Activated CD8-positive, alpha-beta memory T cell treated with anti-CD3 and anti-CD28 coated beads, Interleukin-2, amount 10 ng/mL, durations not matched to agents 7 days and 5 days (primary cell): ENCODE measurements around the gene KIAA1671. TPM values are rescaled to one million over a fixed set of nuclear protein-coding genes. Genes with fewer than 3 reads are reported as not detected.

Experiments
- ATAC-seq: fragments of 150-1000 bp; cut with Tn5 transposase; one replicate; pipeline ENCODE4 v1.10.0; 2021; ENCODE audit warnings: moderate library complexity
- CTCF ChIA-PET: fragments of 350-600 bp; sonication (Branson Sonifier 250); formaldehyde crosslinking; loops from one replicate; lab custom pipeline; 2021; ENCODE audit warnings: antibody characterized with exemption; lab: Charles Lee
- DNase-seq: peaks from one replicate; pipeline ENCODE4 v3.0.0-alpha.2; 2020
- H3K27ac Mint-ChIP-seq: one replicate; pipeline ENCODE4 v1.8.0; 2021; ENCODE audit warnings: mild to moderate bottlenecking, mixed read lengths
- H3K27me3 Mint-ChIP-seq: one replicate; pipeline ENCODE4 v1.8.0; 2021; ENCODE audit warnings: mixed read lengths
- H3K36me3 Mint-ChIP-seq: one replicate; pipeline ENCODE4 v1.8.0; 2021; ENCODE audit warnings: mild to moderate bottlenecking, mixed read lengths
- H3K4me1 Mint-ChIP-seq: one replicate; pipeline ENCODE4 v1.8.0; 2021; ENCODE audit warnings: mixed read lengths
- H3K4me3 Mint-ChIP-seq: one replicate; pipeline ENCODE4 v1.8.0; 2021; ENCODE audit warnings: mild to moderate bottlenecking, moderate library complexity, mixed read lengths
- H3K9me3 Mint-ChIP-seq: one replicate; pipeline ENCODE4 v1.8.0; 2022; ENCODE audit warnings: low read depth, mixed read lengths
- total RNA-seq, 2 experiments: library from RNA; stranded (reverse); gene quantifications; one replicate each; pipeline ENCODE4 v1.2.3, GENCODE V29; 2021

KIAA1671 gene
- total RNA-seq, 2 experiments from 2014 or later = 11.4 to 20.1 TPM

GRCh38 chr22:24977370-24978221 lies 25.1 kb downstream of the KIAA1671 start:
- no peak overlapping the region for H3K27ac Mint-ChIP-seq
- ATAC-seq (no peak), DNase-seq (no peak)
- H3K36me3 Mint-ChIP-seq = no peaks in the 10 kb centered on the region
- H3K4me3 Mint-ChIP-seq = no peak overlapping the region
- CTCF ChIA-PET = no interaction called here
- H3K27me3 Mint-ChIP-seq = peaks cover 25% of the 10 kb centered on the region
- no peaks in the 10 kb centered on the region for H3K9me3 Mint-ChIP-seq
- H3K4me1 Mint-ChIP-seq = peaks cover 2% of the 10 kb centered on the region

- H3K27me3 Mint-ChIP-seq = peaks cover 26% of the 10 kb centered on the region
- H3K4me3 Mint-ChIP-seq = no peak overlapping the region
- CTCF ChIA-PET = no interaction called here
- no peaks in the 10 kb centered on the region for H3K9me3 Mint-ChIP-seq
- H3K27ac Mint-ChIP-seq = no peak overlapping the region
- H3K36me3 Mint-ChIP-seq = no peaks in the 10 kb centered on the region
- no peak for ATAC-seq
- peaks cover 2% of the 10 kb centered on the region for H3K4me1 Mint-ChIP-seq
- no peak for DNase-seq
Observed at GRCh38 chr22:24978308-24978707, 25.8 kb downstream of the KIAA1671 start.

- CTCF ChIA-PET = interaction anchor here (0.8 to 1.0 kb wide), 2 partner anchors 21 to 46 kb away, joined by 3 to 4 read pairs; no protein-coding TSS in a partner anchor
- DNase-seq (no peak), ATAC-seq (no peak)
- no peak overlapping the region for H3K4me3 Mint-ChIP-seq
- no peak overlapping the region for H3K27ac Mint-ChIP-seq
- H3K4me1 Mint-ChIP-seq = peaks cover 9% of the 10 kb centered on the region
- H3K27me3 Mint-ChIP-seq = peaks cover 44% of the 10 kb centered on the region
- peaks cover 2% of the 10 kb centered on the region for H3K36me3 Mint-ChIP-seq
- H3K9me3 Mint-ChIP-seq = no peaks in the 10 kb centered on the region
Observed at GRCh38 chr22:24981066-24981465, 28.6 kb downstream of the KIAA1671 start.

- H3K4me1 Mint-ChIP-seq = peaks cover 13% of the 10 kb centered on the region
- DNase-seq (no peak), ATAC-seq (no peak)
- no peak overlapping the region for H3K4me3 Mint-ChIP-seq
- H3K27me3 Mint-ChIP-seq = peaks cover 44% of the 10 kb centered on the region
- H3K27ac Mint-ChIP-seq = no peak overlapping the region
- CTCF ChIA-PET = interaction anchor here (0.8 to 1.0 kb wide), 2 partner anchors 22 to 45 kb away, joined by 3 to 4 read pairs; no protein-coding TSS in a partner anchor
- H3K36me3 Mint-ChIP-seq = peaks cover 2% of the 10 kb centered on the region
- H3K9me3 Mint-ChIP-seq = no peaks in the 10 kb centered on the region
Observed at GRCh38 chr22:24981656-24982055, 29.1 kb downstream of the KIAA1671 start.

- no peak overlapping the region for H3K4me3 Mint-ChIP-seq
- H3K9me3 Mint-ChIP-seq = no peaks in the 10 kb centered on the region
- H3K27ac Mint-ChIP-seq = no peak overlapping the region
- no peak for ATAC-seq
- CTCF ChIA-PET = interaction anchor here (1.1 to 2.0 kb wide), 2 partner anchors 9 to 75 kb away, joined by 4 to 7 read pairs; no protein-coding TSS in a partner anchor
- H3K4me1 Mint-ChIP-seq = peaks cover 18% of the 10 kb centered on the region
- peaks cover 2% of the 10 kb centered on the region for H3K36me3 Mint-ChIP-seq
- no peak for DNase-seq
- peaks cover 44% of the 10 kb centered on the region for H3K27me3 Mint-ChIP-seq
Observed at GRCh38 chr22:24982301-24983056, 30.0 kb downstream of the KIAA1671 start.

GRCh38 chr22:24983151-24983550 lies 30.6 kb downstream of the KIAA1671 start:
- peaks cover 21% of the 10 kb centered on the region for H3K4me1 Mint-ChIP-seq
- no peak for ATAC-seq
- H3K27ac Mint-ChIP-seq = no peak overlapping the region

GRCh38 chr22:24984122-24984521 lies 31.6 kb downstream of the KIAA1671 start:
- H3K4me3 Mint-ChIP-seq = no peak overlapping the region
- ATAC-seq (no peak), DNase-seq (no peak)
- H3K36me3 Mint-ChIP-seq = peaks cover 2% of the 10 kb centered on the region
- no peak overlapping the region for H3K27ac Mint-ChIP-seq
- H3K27me3 Mint-ChIP-seq = peaks cover 52% of the 10 kb centered on the region
- peaks cover 31% of the 10 kb centered on the region for H3K4me1 Mint-ChIP-seq
- CTCF ChIA-PET = interaction anchor here (0.7 to 3.0 kb wide), 10 partner anchors 9 to 255 kb away, joined by 3 to 7 read pairs (median 3); no protein-coding TSS in a partner anchor
- no peaks in the 10 kb centered on the region for H3K9me3 Mint-ChIP-seq

More at GRCh38 chr22:24983151-24983550, 30.6 kb downstream of the KIAA1671 start:
- no peak for DNase-seq
- Mint-ChIP-seq H3K36me3 (peaks cover 2% of the 10 kb centered on the region), H3K9me3 (no peaks in the 10 kb centered on the region), H3K4me3 (no peak overlapping the region), H3K27me3 (peaks cover 45% of the 10 kb centered on the region)
- CTCF ChIA-PET = interaction anchor here (0.9 to 2.0 kb wide), 3 partner anchors 9 to 74 kb away, joined by 3 to 7 read pairs (median 4); no protein-coding TSS in a partner anchor

GRCh38 chr22:24985826-24986214 lies 33.3 kb downstream of the KIAA1671 start:
- peak overlapping the region; percentile 65 for H3K27ac Mint-ChIP-seq
- peaks cover 58% of the 10 kb centered on the region for H3K27me3 Mint-ChIP-seq
- no peak overlapping the region for H3K4me3 Mint-ChIP-seq
- no peaks in the 10 kb centered on the region for H3K9me3 Mint-ChIP-seq
- peaks cover 38% of the 10 kb centered on the region for H3K4me1 Mint-ChIP-seq
- CTCF ChIA-PET = interaction anchor here (1.4 to 3.0 kb wide), 2 partner anchors 41 to 62 kb away, joined by 4 to 7 read pairs; no protein-coding TSS in a partner anchor
- ATAC-seq = peak; percentile 31
- no peak for DNase-seq
- peaks cover 4% of the 10 kb centered on the region for H3K36me3 Mint-ChIP-seq

DNA sequence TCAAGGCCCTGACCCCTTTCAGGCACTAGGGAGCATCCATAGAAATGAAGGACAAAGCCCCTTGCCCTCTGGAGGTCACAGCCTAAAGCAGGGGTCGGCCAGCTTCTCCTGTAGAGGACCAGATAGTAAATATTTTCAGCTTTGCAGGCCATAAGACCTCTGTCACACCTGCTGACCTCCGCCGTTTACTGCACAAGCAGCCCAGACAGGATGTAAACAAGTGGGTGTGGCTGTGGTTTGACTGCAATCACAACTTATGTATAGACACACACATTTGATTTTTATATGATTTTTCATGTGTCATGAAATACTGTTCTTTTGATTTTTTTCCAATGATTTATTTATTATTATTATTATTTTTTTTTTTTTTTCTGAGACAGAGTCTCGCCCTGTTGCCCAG lies 34.3 kb downstream of the KIAA1671 start:
- Mint-ChIP-seq H3K4me1 (peaks cover 44% of the 10 kb centered on the region), H3K4me3 (no peak overlapping the region), H3K27ac (peak overlapping the region; percentile 43), H3K27me3 (peaks cover 55% of the 10 kb centered on the region), H3K36me3 (peaks cover 4% of the 10 kb centered on the region), H3K9me3 (no peaks in the 10 kb centered on the region)
- peak; percentile 79 for DNase-seq
- peak; percentile 75 for ATAC-seq
- CTCF ChIA-PET = interaction anchor here (1.4 to 3.0 kb wide), 2 partner anchors 40 to 61 kb away, joined by 4 to 7 read pairs; no protein-coding TSS in a partner anchor

DNA sequence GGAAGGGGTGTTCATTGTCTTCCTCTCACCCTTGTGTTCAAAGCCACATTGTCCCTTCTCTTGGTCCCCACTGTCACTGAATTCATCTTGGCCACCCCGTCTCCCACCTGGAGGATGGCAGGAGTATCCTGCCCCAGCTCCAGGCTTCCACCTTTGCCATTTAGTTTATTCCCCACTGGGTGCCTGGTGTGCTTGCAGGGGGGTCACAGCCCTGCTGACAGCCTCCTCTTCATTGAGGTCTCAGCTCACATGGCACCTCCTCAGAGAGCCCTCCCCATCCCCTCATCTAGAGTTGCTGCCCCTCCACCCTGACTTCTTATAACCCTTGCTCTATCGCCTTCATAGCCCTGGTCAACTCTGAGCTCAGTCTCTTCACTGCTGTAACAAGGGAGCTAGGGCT lies 36.6 kb downstream of the KIAA1671 start:
- Mint-ChIP-seq H3K9me3 (no peaks in the 10 kb centered on the region), H3K4me1 (peaks cover 63% of the 10 kb centered on the region), H3K36me3 (peaks cover 5% of the 10 kb centered on the region), H3K4me3 (no peak overlapping the region), H3K27ac (no peak overlapping the region), H3K27me3 (peaks cover 44% of the 10 kb centered on the region)
- CTCF ChIA-PET = interaction anchor here (0.7 to 1.5 kb wide), 6 partner anchors 25 to 68 kb away, joined by 3 to 7 read pairs (median 3); no protein-coding TSS in a partner anchor
- ATAC-seq (no peak), DNase-seq (no peak)

DNA sequence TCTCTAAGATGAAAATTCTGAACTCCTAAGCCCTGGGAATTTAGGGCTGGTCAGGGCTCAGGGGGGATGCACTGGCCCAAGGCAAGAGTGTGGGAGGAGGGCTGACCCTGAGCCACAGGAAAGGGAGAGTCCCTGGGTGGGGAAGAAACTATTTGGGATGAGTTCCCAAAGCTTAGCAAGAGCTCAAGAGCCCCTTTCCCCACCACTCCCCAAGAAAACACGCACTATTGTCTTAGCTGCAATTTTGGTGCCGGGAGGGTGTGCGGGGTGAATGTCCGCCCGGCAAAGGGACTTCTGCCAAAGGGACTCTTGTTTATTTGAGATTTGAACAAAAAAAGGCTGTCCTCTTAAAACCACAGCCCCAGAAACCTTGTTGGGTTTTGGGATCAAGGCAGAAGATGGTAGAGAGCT lies 37.0 kb downstream of the KIAA1671 start:
- DNase-seq (no peak), ATAC-seq (no peak)
- CTCF ChIA-PET = interaction anchor here (1.0 to 1.5 kb wide), 5 partner anchors 24 to 66 kb away, joined by 3 to 7 read pairs (median 3); no protein-coding TSS in a partner anchor
- Mint-ChIP-seq H3K9me3 (no peaks in the 10 kb centered on the region), H3K4me1 (peaks cover 68% of the 10 kb centered on the region), H3K4me3 (no peak overlapping the region), H3K27me3 (peaks cover 40% of the 10 kb centered on the region), H3K36me3 (peaks cover 5% of the 10 kb centered on the region), H3K27ac (no peak overlapping the region)

DNA sequence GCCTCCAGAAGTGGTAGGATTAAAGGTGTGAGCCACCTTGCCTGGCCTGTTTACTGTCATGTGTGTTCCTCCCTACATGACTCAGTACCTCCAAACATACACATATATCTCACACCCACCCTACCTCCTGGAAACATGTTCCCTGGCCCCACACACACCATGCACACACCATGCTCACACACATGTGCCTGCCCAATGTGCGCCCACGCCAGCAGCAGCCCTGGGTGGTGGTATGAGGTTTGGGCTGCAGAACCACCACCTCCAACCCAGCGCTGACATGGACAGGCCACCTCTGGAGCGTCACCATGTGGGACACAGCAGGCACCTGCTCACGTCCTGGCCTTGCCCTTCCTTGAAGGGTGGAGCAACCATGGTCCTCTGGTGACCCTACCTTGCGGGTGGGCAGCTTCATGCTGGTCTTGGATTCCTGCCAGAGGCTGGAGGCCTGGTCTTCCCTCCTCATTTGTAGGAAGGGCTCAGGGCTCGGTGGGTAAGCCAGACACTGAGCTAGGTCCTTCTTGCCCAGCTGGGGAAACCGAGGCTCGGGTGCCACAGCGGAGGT lies 37.9 kb downstream of the KIAA1671 start:
- ATAC-seq = no peak
- Mint-ChIP-seq H3K4me1 (peaks cover 70% of the 10 kb centered on the region), H3K4me3 (no peak overlapping the region), H3K27ac (no peak overlapping the region), H3K9me3 (no peaks in the 10 kb centered on the region), H3K36me3 (peaks cover 5% of the 10 kb centered on the region), H3K27me3 (peaks cover 36% of the 10 kb centered on the region)
- CTCF ChIA-PET = interaction anchor here (1.2 to 1.5 kb wide), 3 partner anchors 24 to 58 kb away, joined by 3 to 7 read pairs (median 3); no protein-coding TSS in a partner anchor
- DNase-seq = no peak
